SH-SY5Y (cell line): ENCODE results near the gene EPM2A.

Source experiments
- GATA2 ChIP-seq: IDR thresholded peaks from 2 replicates; pipeline ENCODE4 v1.6.1; 2011; ENCODE audit warnings: mild to moderate bottlenecking, low read depth, low read length
- GATA3 ChIP-seq: IDR thresholded peaks from 2 replicates; pipeline ENCODE4 v1.6.1; 2011; ENCODE audit warnings: low read depth, mild to moderate bottlenecking, low read length, moderate library complexity

- TF ChIP-seq GATA3: no peak
- no peak for TF ChIP-seq GATA2
These were observed 37.5 kb upstream of the EPM2A start for GRCh38 chr6:145772846-145773245.
